HG02610 (cell line): ENCODE measurements around the gene LHX5.

ENCODE experiments used
- ATAC-seq: cut with Tn5 transposase; IDR thresholded peaks from one replicate; pipeline ENCODE4 v1.9.1; 2021; ENCODE audit warnings: mild to moderate bottlenecking, moderate library complexity; ENCODE audit not compliant: unreplicated experiment

The LHX5 gene

DNA sequence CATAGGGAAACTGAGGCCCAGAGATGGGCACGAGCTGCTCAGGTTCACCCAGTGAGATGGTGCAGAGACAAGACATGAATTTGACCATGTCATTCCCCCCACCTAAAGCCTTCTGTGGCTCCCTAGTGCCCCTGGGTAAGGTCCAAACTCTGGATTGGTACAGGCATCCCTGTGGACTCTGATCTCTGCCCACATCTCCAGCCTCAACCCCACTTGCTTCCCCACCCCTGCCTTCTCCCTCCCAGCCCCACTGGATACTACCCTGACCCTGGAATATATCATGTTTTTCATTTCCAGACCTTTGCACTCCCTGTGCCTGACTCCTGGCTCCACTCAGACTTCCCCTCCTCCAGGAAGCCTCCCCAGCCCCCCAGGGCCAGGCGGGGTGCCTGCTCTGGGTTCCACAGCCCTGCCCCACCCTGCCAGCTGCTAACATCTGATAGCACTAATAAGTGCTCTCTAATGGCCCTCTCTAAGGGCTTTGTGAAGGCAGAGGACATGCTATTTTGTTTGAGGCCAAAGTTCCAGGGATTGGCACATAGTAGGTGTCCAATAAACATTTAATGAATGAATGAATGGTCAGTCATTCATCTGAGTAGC, 50.6 kb downstream of the LHX5 start:
- ATAC-seq: no peak

DNA sequence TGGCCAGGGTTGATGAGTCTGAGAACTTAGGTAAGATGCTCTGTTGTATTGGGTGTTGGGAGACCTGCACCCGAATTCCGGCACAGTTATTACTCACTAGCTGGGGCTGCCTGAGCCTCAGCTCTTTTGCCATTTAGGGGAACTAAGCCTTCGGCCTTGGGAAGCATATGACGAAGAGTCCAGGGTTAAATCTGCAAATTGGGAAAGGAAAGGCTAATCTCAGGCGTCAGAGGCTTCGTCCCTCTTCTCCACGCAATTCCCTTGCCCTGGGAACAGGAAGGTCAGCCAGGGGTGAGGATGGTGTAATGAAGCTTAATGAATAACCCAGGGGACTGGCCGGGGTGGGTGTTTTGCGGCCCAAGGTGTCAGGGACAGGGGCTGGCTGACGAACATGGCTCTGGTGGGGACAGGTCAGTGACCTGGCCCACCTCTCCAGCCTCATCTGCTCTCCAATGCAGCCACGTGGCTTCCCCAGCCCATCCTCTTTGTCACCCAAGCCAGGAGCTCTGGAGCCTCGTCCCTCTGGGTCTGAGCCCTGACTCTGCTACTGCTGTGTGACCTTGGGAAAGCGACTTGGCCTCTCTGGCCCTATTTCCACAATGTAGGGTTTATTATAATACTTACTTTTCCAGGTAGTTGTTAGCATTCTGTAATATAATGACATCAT, 53.3 kb downstream of the LHX5 start:
- ATAC-seq: no peak

DNA sequence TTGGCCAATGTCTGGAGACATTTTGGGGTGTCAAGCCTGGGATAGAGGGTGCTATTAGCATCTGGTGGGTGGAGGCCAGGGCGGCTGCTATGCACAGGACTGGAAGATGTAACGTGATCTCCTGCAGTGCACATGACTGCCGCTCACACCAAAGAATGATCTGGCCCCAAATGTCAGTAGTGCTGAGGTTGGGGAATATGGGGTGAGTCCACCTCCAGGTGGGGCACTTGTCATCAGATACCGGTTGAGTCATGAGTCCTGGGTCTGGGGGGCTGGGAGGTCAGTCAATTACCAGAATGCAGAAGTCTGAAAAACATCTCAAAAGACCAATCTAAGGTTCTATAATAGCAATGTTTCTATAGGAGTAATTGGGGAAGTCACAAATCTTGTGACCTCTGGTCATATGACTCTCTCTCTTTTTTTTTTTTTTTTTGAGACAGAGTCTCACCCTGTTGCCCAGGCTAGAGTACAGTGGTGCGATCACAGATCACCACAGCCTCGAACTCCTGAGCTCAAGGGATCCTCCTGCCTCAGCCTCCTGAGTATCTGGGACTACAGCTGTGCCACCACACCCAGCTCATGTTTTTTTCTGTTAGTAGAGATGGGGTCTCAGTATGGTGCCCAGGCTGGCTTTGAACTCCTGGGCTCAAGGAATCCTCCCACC, 55.4 kb downstream of the LHX5 start:
- no peak for ATAC-seq

DNA sequence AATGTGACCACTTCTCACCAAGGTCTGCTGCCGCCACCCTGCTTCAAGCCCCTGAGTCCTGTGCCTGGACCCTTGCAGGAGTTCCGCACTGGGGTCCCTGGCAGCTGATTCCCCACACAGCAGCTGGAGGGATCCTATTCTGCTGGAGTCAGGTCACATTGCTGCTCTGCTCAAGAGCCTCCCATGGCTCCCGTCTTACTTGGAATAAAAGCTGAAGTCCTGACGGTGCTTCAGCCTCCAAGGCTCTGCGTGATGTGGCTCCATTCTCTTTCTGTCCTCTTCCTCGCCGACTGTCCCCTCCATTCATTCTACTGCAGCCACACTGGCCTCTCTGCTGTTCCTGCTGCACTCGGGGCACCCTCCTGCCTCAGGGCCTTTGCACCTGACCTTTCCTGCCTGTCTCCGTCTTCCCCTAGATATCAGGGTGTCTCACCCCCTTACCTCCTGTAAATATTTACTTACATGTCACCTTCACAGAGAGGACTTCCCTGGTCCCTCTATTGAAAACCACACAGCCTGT, 57.1 kb downstream of the LHX5 start:
- ATAC-seq: no peak

GRCh38 chr12:113413488-113413939, 58.2 kb downstream of the LHX5 start:
- ATAC-seq: no peak
